ENCODE measurements around the gene CAPN5.

DNA sequence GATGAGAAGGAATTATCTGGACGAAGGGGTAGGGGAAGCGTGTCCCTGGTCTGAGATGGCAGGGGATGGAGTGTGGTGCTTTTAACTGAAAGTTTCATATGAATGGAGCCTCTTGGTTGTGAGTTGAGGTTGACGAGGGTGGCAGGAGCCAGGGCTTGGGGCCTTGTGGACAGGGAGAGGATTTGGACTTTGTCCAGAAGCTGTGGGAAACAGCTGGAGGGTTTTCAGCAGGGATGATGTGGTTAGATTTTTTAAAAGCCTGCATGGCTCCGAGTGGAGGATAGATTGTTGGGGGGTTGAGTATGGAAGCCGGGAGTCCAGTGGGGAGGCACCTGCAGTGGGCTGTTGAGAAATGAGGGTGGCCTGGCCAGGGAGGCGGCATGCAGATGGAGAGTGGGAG is 86.1 kb downstream of the CAPN5 start:
- TF ChIP-seq, protein P1, sequence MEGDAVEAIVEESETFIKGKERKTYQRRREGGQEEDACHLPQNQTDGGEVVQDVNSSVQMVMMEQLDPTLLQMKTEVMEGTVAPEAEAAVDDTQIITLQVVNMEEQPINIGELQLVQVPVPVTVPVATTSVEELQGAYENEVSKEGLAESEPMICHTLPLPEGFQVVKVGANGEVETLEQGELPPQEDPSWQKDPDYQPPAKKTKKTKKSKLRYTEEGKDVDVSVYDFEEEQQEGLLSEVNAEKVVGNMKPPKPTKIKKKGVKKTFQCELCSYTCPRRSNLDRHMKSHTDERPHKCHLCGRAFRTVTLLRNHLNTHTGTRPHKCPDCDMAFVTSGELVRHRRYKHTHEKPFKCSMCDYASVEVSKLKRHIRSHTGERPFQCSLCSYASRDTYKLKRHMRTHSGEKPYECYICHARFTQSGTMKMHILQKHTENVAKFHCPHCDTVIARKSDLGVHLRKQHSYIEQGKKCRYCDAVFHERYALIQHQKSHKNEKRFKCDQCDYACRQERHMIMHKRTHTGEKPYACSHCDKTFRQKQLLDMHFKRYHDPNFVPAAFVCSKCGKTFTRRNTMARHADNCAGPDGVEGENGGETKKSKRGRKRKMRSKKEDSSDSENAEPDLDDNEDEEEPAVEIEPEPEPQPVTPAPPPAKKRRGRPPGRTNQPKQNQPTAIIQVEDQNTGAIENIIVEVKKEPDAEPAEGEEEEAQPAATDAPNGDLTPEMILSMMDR (IDR thresholded peaks at IDR 0.05) = no peak
- TF ChIP-seq EZH2 (IDR thresholded peaks at IDR 0.05) = no peak

Data from neural progenitor cell (in vitro differentiated cells).